DMS 273 treated with DMSO at 0.1 percent for 48 hours (cell line): Measurements from ENCODE around the gene RBPMS2.
"Not testable (repeated sequence)": the region's sequence is repeated elsewhere in the genome, so short reads cannot be mapped to it uniquely, and the experiment has no call there.

Experiments
- DNase-seq: peaks from one replicate; lab custom pipeline; 2025; lab: John Stamatoyannopoulos, UW

The RBPMS2 gene

GRCh38 chr15:64775551-64776401 is at the start of gene RBPMS2:
Gene RBPMS2, minus strand, starts transcription at chr15:64775589. Its CDS starts 270 bp downstream, at chr15:64775319.
- DNase-seq, result no peak

GRCh38 chr15:64824929-64825430 is 49.6 kb upstream of the RBPMS2 start:
- no peak for DNase-seq

GRCh38 chr15:64816452-64816851 is 41.1 kb upstream of the RBPMS2 start:
- no peak for DNase-seq

GRCh38 chr15:64814965-64815364 is 39.6 kb upstream of the RBPMS2 start:
- DNase-seq, result not testable (repeated sequence)

- not testable (repeated sequence) for DNase-seq
Measured at GRCh38 chr15:64814283-64814682, 38.9 kb upstream of the RBPMS2 start.

GRCh38 chr15:64813075-64813474 is 37.7 kb upstream of the RBPMS2 start:
- no peak for DNase-seq

GRCh38 chr15:64810497-64811326 is 35.3 kb upstream of the RBPMS2 start:
- DNase-seq, result no peak

GRCh38 chr15:64809649-64810496 is 34.5 kb upstream of the RBPMS2 start:
- DNase-seq, result peak; percentile 2

- DNase-seq, result no peak
Measured at GRCh38 chr15:64808785-64809453, 33.5 kb upstream of the RBPMS2 start.

- no peak for DNase-seq
Measured at GRCh38 chr15:64807751-64808222, 32.4 kb upstream of the RBPMS2 start.

- DNase-seq, result no peak
Measured at GRCh38 chr15:64807051-64807749, 31.8 kb upstream of the RBPMS2 start.

GRCh38 chr15:64806509-64806908 is 31.1 kb upstream of the RBPMS2 start:
- no peak for DNase-seq

GRCh38 chr15:64804619-64805018 is 29.2 kb upstream of the RBPMS2 start:
- no peak for DNase-seq

GRCh38 chr15:64803526-64803925 is 28.1 kb upstream of the RBPMS2 start:
- DNase-seq, result no peak

- no peak for DNase-seq
Measured at GRCh38 chr15:64800476-64800875, 25.1 kb upstream of the RBPMS2 start.

- DNase-seq, result not testable (repeated sequence)
Measured at GRCh38 chr15:64798905-64799304, 23.5 kb upstream of the RBPMS2 start.

GRCh38 chr15:64795921-64796320 is 20.5 kb upstream of the RBPMS2 start:
- not testable (repeated sequence) for DNase-seq

- not testable (repeated sequence) for DNase-seq
Measured at GRCh38 chr15:64795299-64795698, 19.9 kb upstream of the RBPMS2 start.

- no peak for DNase-seq
Measured at GRCh38 chr15:64792282-64792681, 16.9 kb upstream of the RBPMS2 start.

GRCh38 chr15:64791401-64791800 is 16.0 kb upstream of the RBPMS2 start:
- DNase-seq, result no peak
